GM12878 (cell line): ENCODE data around the gene ZBTB9. TPM values are rescaled to one million over a fixed set of nuclear protein-coding genes. Genes with fewer than 3 reads are reported as not detected.
A peak's percentile ranks its signal among the peaks of the same experiment; 100 is the strongest.

Experiments used
- ATAC-seq: fragments of 200-7000 bp; cut with Tn5 transposase; 3 replicates; pipeline ENCODE4 v1.9.1; 2020; ENCODE audit warnings: mild to moderate bottlenecking, moderate library complexity
- BruUV-seq: library from RNA; stranded (reverse); fragments of 400-500 nt; replicated peaks from 2 replicates; lab custom pipeline; 2021; lab: Mats Ljungman, UMichigan
- CTCF ChIA-PET: fragments of 300-600 bp; sonication (Branson Sonifier 250); formaldehyde crosslinking; extraction: SDS; loops from one replicate; lab custom pipeline; 2021; ENCODE audit warnings: inconsistent platforms; lab: Yijun Ruan, JAX
- POLR2A ChIA-PET: fragments of 350-600 bp; formaldehyde crosslinking; extraction: SDS; loops from one replicate; lab custom pipeline; 2021; ENCODE audit warnings: inconsistent platforms; lab: Charles Lee
- RAD21 ChIA-PET: fragments of 300-600 bp; sonication (Branson Sonifier 250); formaldehyde crosslinking; loops from one replicate; lab custom pipeline; 2023; ENCODE audit warnings: antibody characterized with exemption; ENCODE audit not compliant: unreplicated experiment; lab: Charles Lee
- SMC1A ChIA-PET: fragments of 300-600 bp; sonication (Branson Sonifier 250); formaldehyde crosslinking; loops from one replicate; lab custom pipeline; 2023; ENCODE audit not compliant: unreplicated experiment, uncharacterized antibody; lab: Charles Lee
- DNase-seq: peaks from one replicate; pipeline ENCODE4 v3.0.0-alpha.2; 2011; ENCODE audit warnings: low read depth, low spot score
- FAIRE-seq: peaks from 3 replicates; lab custom pipeline; 2011; peaks lifted over from hg19 to GRCh38; lab: Jason Lieb, UNC
- H2AFZ ChIP-seq: 2 replicates; pipeline ENCODE4 v1.6.0; 2011; ENCODE audit warnings: low read depth, low read length, control low read depth; ENCODE audit not compliant: control insufficient read depth
- H3K27ac ChIP-seq: 2 replicates; pipeline ENCODE4 v1.5.1; 2011; ENCODE audit warnings: control low read depth; ENCODE audit not compliant: control insufficient read depth, insufficient read depth
- H3K27me3 ChIP-seq, 2 experiments: replicated peaks in 1 of 2; 2 replicates each; pipeline versions ENCODE4 v1.6.0 to v1.6.1; 2011; ENCODE audit warnings: low read length in 1 of 2; ENCODE audit not compliant: control insufficient read depth in 2 of 2, insufficient read depth in 2 of 2
- H3K36me3 ChIP-seq, 2 experiments: 2 replicates each; pipeline ENCODE4 v1.5.1; 2011; ENCODE audit warnings: low read length in 1 of 2; ENCODE audit not compliant: control insufficient read depth in 2 of 2, insufficient read depth in 2 of 2
- H3K4me1 ChIP-seq: 2 replicates; pipeline ENCODE4 v1.6.1; 2011; ENCODE audit warnings: mild to moderate bottlenecking, low read length, moderate library complexity, mixed read lengths; ENCODE audit not compliant: control insufficient read depth, insufficient read depth
- H3K4me2 ChIP-seq: 2 replicates; pipeline ENCODE4 v1.6.0; 2011; ENCODE audit warnings: control low read depth; ENCODE audit not compliant: control insufficient read depth, insufficient read depth
- H3K4me3 ChIP-seq: fragments of 200-600 bp; sonication (generic); 2 replicates; pipeline ENCODE4 v1.5.1; 2016
- H3K79me2 ChIP-seq: 2 replicates; pipeline ENCODE4 v1.6.0; 2011; ENCODE audit warnings: low read length; ENCODE audit not compliant: control insufficient read depth, insufficient read depth
- H3K9ac ChIP-seq: 2 replicates; pipeline ENCODE4 v1.8.0; 2011; ENCODE audit warnings: low read length, control low read depth, mixed read lengths; ENCODE audit not compliant: control insufficient read depth, insufficient read depth
- H3K9me3 ChIP-seq: replicated peaks from 3 replicates; pipeline ENCODE4 v1.5.1; 2011; ENCODE audit warnings: mild to moderate bottlenecking, low read length; ENCODE audit not compliant: control insufficient read depth, insufficient read depth
- H4K20me1 ChIP-seq: 2 replicates; pipeline ENCODE4 v1.6.0; 2011; ENCODE audit not compliant: control insufficient read depth, insufficient read depth
- ASH2L ChIP-seq: fragments of 300-600, 200-600 bp; sonication (generic); IDR thresholded peaks from 2 replicates; pipeline ENCODE4 v1.6.1; 2017; ENCODE audit warnings: low read depth, mild to moderate bottlenecking, borderline replicate concordance
- RAD21 ChIP-seq: IDR thresholded peaks from 2 replicates; pipeline ENCODE4 v1.6.1; 2011; ENCODE audit warnings: mild to moderate bottlenecking, low read depth, low read length, moderate library complexity; ENCODE audit not compliant: insufficient read depth
- SMC3 ChIP-seq: IDR thresholded peaks from 2 replicates; pipeline ENCODE4 v1.6.1; 2011; ENCODE audit warnings: low read length, improper control_type of control experiment, borderline replicate concordance
- WGBS: methylation state at CpG from one replicate; pipeline ENCODE4 v1.1.6; 2016; ENCODE audit warnings: low lambda C conversion rate; ENCODE audit not compliant: insufficient replicate concordance, insufficient coverage; ENCODE audit errors: missing lambda C conversion rate; 5-methylcytosine and 5-hydroxymethylcytosine counted together
- in situ Hi-C: fragments of 300-500 bp; cut with MboI; formaldehyde crosslinking; loops from 9 replicates; pipeline ENCODE4 v1.14.3; 2018; ENCODE audit warnings: mixed read lengths
- intact Hi-C: fragments of 100-400 bp; cut with micrococcal nuclease; formaldehyde crosslinking; loops from one replicate; pipeline ENCODE4 v1.14.2; 2022; ENCODE audit not compliant: unreplicated experiment
- polyA plus RNA-seq, 11 experiments: library from polyadenylated mRNA; depleted of rRNA in 4 of 11; unstranded in 6 of 11; stranded (reverse) in 5 of 11; fragments of >200 nt; fragmentation: Nextera tagmentation in 4 of 11; fragmentation: Illumina TruSeq in 1 of 11; extraction: Ambion mirVana in 4 of 11; extraction: Trizol in 1 of 11; gene quantifications; 1 replicate in 1 of 11; 2 replicates in 10 of 11; pipeline versions ENCODE4 v1.2.1 to v1.2.3, GENCODE V29; 2011 to 2016; ENCODE audit warnings: inconsistent platforms in 2 of 11, missing spikeins in 2 of 11, low read depth in 1 of 11
- total RNA-seq, 4 experiments: library from RNA; depleted of rRNA in 3 of 4; stranded (reverse); fragments of >200 nt in 3 of 4; fragmentation: Illumina TruSeq in 1 of 4; extraction: Trizol in 1 of 4; gene quantifications; 2 replicates each; pipeline versions ENCODE4 v1.2.1 to v1.2.3, GENCODE V29; 2013 to 2021
- TF ChIP-seq, protein P1 (sequence below), 3 experiments: IDR thresholded peaks in 2 of 3; conservative IDR thresholded peaks in 1 of 3; 2 replicates each; pipeline ENCODE4 v1.5.1; 2011; ENCODE audit warnings: low read depth in 3 of 3, low read length in 3 of 3, mild to moderate bottlenecking in 3 of 3, control low read depth in 2 of 3, moderate library complexity in 2 of 3, inconsistent platforms in 1 of 3, mixed read lengths in 1 of 3; ENCODE audit not compliant: control insufficient read depth in 2 of 3, insufficient read depth in 1 of 3; ENCODE audit errors: extremely low read depth in 1 of 3

ZBTB9 gene
- total and polyA plus RNA-seq, 10 of the 15 experiments (the other 5 are each of a cell fraction or from before 2014, with no cell fraction given) = 1.5 to 12.7 (median 6.9) TPM

DNA sequence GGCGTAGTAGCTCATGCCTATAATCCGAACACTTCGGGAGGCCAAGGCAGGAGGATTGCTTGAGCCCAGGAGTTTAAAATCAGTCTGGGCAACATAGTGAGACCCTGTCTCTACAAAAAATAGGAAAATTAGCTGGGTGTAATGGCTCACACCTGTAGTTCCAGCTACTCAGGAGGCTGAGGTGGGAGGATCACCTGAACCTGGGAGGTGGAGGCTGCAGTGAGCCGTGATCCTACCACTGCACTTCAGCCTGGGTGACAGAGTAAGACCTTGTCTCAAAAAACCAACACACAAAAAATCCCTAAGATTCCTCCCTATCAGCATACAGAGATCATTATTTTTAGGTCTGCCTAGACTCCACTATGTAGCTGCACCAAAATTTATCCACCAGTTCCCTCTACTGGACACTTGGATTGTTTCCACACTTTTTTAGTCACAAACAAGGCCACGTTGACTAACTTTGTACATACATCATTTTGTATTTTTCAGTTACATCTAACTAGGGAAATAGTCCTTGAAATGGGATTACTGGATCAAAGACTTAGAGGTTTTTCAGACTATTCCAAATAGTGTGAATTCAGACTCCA is 47.2 kb upstream of the ZBTB9 start:
- SMC1A ChIA-PET = interaction anchor here (0.6 kb wide), 1 partner anchor 130 kb away, joined by 3 read pairs; the partner anchor contains the start of gene B3GALT4
- no peak overlapping the region for H2AFZ ChIP-seq
- H3K4me2 ChIP-seq = no peak overlapping the region
- BruUV-seq = no TSS peak
- FAIRE-seq (no peak), DNase-seq (no peak), ATAC-seq (no peak)
- POLR2A ChIA-PET = no interaction called here
- peaks cover 2% of the 10 kb centered on the region; the same call in 1 of the 2 replicates for H3K79me2 ChIP-seq
- H3K9ac ChIP-seq = no peak overlapping the region
- H3K27ac ChIP-seq = no peak overlapping the region
- CTCF ChIA-PET = no interaction called here
- in situ Hi-C loops = no loop called here
- TF ChIP-seq ASH2L (no peak), SMC3 (peak; percentile 12; the same call in 1 of the 2 replicates), RAD21 (peak; percentile 52)
- TF ChIP-seq, protein P1, sequence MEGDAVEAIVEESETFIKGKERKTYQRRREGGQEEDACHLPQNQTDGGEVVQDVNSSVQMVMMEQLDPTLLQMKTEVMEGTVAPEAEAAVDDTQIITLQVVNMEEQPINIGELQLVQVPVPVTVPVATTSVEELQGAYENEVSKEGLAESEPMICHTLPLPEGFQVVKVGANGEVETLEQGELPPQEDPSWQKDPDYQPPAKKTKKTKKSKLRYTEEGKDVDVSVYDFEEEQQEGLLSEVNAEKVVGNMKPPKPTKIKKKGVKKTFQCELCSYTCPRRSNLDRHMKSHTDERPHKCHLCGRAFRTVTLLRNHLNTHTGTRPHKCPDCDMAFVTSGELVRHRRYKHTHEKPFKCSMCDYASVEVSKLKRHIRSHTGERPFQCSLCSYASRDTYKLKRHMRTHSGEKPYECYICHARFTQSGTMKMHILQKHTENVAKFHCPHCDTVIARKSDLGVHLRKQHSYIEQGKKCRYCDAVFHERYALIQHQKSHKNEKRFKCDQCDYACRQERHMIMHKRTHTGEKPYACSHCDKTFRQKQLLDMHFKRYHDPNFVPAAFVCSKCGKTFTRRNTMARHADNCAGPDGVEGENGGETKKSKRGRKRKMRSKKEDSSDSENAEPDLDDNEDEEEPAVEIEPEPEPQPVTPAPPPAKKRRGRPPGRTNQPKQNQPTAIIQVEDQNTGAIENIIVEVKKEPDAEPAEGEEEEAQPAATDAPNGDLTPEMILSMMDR (IDR thresholded peaks at IDR 0.05 in 2 of 3, conservative IDR thresholded peaks at IDR 0.05 in 1 of 3; ENCODE audit: control insufficient read depth in 2 of 3, extremely low read depth in 1 of 3, insufficient read depth in 1 of 3, low read depth in 3 of 3, low read length in 3 of 3) = peak; percentile 5 to 28 (median 10); a peak in 2 of 6 replicates
- intact Hi-C loops = no loop called here
- no peaks in the 10 kb centered on the region for H3K9me3 ChIP-seq
- H3K27me3 ChIP-seq = no peaks in the 10 kb centered on the region
- H4K20me1 ChIP-seq = no peaks in the 10 kb centered on the region
- RAD21 ChIA-PET = no interaction called here
- peaks cover 7% of the 10 kb centered on the region; the same call in 1 of the 2 replicates for H3K4me1 ChIP-seq
- H3K4me3 ChIP-seq = no peak overlapping the region
- WGBS = 76% methylated on average over 5 of the region's 5 CpGs
- peaks cover 33 to 34% of the 10 kb centered on the region in 2 experiments for H3K36me3 ChIP-seq
